Spleen (tissue), 11 donors: Measurements from ENCODE around the gene C12orf76. TPM values are rescaled to one million over a fixed set of nuclear protein-coding genes. Genes with fewer than 3 reads are reported as not detected.
A peak's percentile ranks its signal among the peaks of the same experiment; 100 is the strongest.
"Not testable (repeated sequence)": the region's sequence is repeated elsewhere in the genome, so short reads cannot be mapped to it uniquely, and the experiment has no call there.

Experiments
- DNase-seq: peaks from one replicate; pipeline ENCODE4 v3.0.0-alpha.2; 2020
- H3K27ac ChIP-seq, 8 donors: fragments of 200-600 bp; sonication (generic) in 7 of 8; 1 replicate in 4 of 8; 2 replicates in 4 of 8; pipeline versions ENCODE4 v1.5.0 to v1.8.0; 2016 to 2021; ENCODE audit warnings: inconsistent platforms in 4 of 8, mild to moderate bottlenecking in 4 of 8, moderate library complexity in 1 of 8
- H3K27me3 ChIP-seq, 7 donors: fragments of 200-600 bp; sonication (generic) in 6 of 7; replicated peaks in 1 of 7; 1 replicate in 4 of 7; 2 replicates in 3 of 7; pipeline versions ENCODE4 v1.5.0 to v1.8.0; 2016 to 2021; ENCODE audit warnings: inconsistent platforms in 3 of 7, mild to moderate bottlenecking in 1 of 7
- H3K36me3 ChIP-seq, 6 donors: fragments of 200-600 bp; sonication (generic) in 5 of 6; 1 replicate in 4 of 6; 2 replicates in 2 of 6; pipeline versions ENCODE4 v1.5.0 to v1.8.0; 2016 to 2021; ENCODE audit warnings: inconsistent platforms in 2 of 6
- H3K4me1 ChIP-seq, 6 donors: fragments of 200-600 bp; sonication (generic) in 5 of 6; 1 replicate in 3 of 6; 2 replicates in 3 of 6; pipeline versions ENCODE4 v1.5.0 to v1.8.0; 2016 to 2021; ENCODE audit warnings: inconsistent platforms in 3 of 6
- H3K4me3 ChIP-seq, 8 donors: fragments of 200-600 bp; sonication (generic) in 7 of 8; 1 replicate in 4 of 8; 2 replicates in 4 of 8; pipeline versions ENCODE4 v1.5.0 to v1.8.0; 2016 to 2021; ENCODE audit warnings: inconsistent platforms in 4 of 8, mild to moderate bottlenecking in 4 of 8, moderate library complexity in 2 of 8
- H3K9me3 ChIP-seq, 8 donors: fragments of 200-600 bp; sonication (generic) in 7 of 8; 1 replicate in 4 of 8; 2 replicates in 4 of 8; pipeline versions ENCODE4 v1.5.0 to v1.8.0; 2016 to 2021; ENCODE audit warnings: inconsistent platforms in 4 of 8
- POLR2A ChIP-seq, 3 donors: fragments of 450-650 bp; IDR thresholded peaks; one replicate each; pipeline ENCODE4 v1.5.1; 2017; ENCODE audit warnings: antibody characterized with exemption in 3 of 3, mild to moderate bottlenecking in 1 of 3
- POLR2AphosphoS5 ChIP-seq, 3 donors: sonication (generic); formaldehyde crosslinking; IDR thresholded peaks; one replicate each; pipeline ENCODE4 v1.5.1; 2017; ENCODE audit warnings: antibody characterized with exemption in 3 of 3
- WGBS, 5 donors: extraction: QIAGEN DNeasy Blood & Tissue Kit in 3 of 5; methylation state at CpG; one replicate each; pipeline versions ENCODE4 v1.1.5 to v1.1.7; 2013 to 2018; 5-methylcytosine and 5-hydroxymethylcytosine counted together
- intact Hi-C: fragments of 100-400 bp; cut with DNase I; formaldehyde crosslinking; loops from one replicate; pipeline ENCODE4 v1.15.0; 2023; ENCODE audit warnings: low total_unique reads
- polyA plus RNA-seq, 3 donors: library from polyadenylated mRNA; stranded (reverse); fragments of 200-250 nt; gene quantifications; one replicate each; pipeline ENCODE4 v1.2.1, GENCODE V29; 2013
- total RNA-seq, 7 donors: library from RNA; depleted of rRNA in 3 of 7; stranded (reverse); fragments of >200 nt in 3 of 7; fragmentation: NEBNext Ultra II Directional in 4 of 7; extraction: Animal tissue kit (Norgen Biotek cat#: 25700) in 4 of 7; gene quantifications; one replicate each; pipeline versions ENCODE4 v1.1.0 to v1.2.1, GENCODE V29; 2016 to 2021
- TF ChIP-seq, protein P1 (sequence below), 11 experiments: fragments of 200-600 bp in 7 of 11; fragments of 450-650 bp in 4 of 11; sonication (generic) in 4 of 11; IDR thresholded peaks in 8 of 11; conservative IDR thresholded peaks in 3 of 11; 1 replicate in 7 of 11; 2 replicates in 4 of 11; pipeline versions ENCODE4 v1.4.0 to v1.8.0; 2016 to 2021; ENCODE audit warnings: antibody characterized with exemption in 11 of 11, inconsistent platforms in 4 of 11, mild to moderate bottlenecking in 1 of 11
- donor health status: healthy with polysubstance abuse.
- donor health status: DM: no; HTN: no; CAD: no; lungs with moderate emphysema.
- donor health status: DM: no; HTN: no; CAD: no.
- donor health status: Bipolar disorder and iron deficiency.
- donor health status: healthy.
- donor health status: DM: no; HTN: no; CAD: no.
- donor health status: DM: yes; HTN: yes; CAD: no.

The C12orf76 gene
- total and polyA plus RNA-seq, 10 donors, result 12.9 to 21.5 (median 17.1) TPM

DNA sequence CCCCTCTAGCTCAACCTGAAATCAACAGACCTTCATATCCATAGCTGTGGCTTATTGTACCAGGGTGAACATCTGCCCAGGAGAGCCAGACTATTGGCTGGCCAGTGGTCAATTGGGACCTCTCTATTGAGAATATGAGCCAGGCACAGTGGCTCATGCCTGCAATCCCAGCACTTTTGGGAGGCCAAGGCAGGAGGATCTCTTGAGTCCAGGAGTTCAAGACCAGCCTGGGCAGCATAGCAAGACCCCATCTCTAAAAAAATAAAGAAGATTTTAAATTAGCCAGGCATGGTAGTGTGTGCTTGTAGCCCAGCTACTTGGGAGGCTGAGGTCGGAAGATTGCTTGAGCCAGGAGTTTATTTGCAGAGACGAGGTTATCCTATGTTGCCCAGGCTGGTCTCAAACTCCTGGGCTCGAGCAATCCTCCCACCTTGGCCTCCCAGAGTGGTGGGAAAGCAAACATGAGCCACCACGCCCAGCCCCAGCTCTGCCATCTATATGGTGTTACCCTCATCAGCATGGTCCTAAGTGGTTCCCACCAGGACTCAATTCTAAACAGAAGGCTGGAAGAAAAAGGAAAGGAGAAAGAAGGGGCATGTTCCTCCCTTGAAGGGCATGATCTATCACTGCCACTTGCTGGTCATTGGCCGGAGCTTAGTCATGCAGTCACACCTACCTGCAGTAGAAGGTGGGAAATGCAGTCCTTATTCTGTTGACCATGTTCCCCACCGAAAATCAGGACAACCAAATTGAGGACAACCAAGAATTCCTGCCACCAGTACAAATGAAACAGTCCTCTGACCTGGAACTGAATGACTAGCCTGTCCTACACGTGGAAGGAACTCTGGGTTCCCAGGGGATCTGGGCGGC lies 42.2 kb upstream of the C12orf76 start:
- Histone ChIP-seq H3K4me1 (no peaks in the 10 kb centered on the region), H3K27ac (no peak overlapping the region), H3K9me3 (no peaks in the 10 kb centered on the region), H3K4me3 (no peak overlapping the region), H3K36me3 (no peaks in the 10 kb centered on the region), H3K27me3 (no peaks in the 10 kb centered on the region)
- WGBS, 5 donors, result 78 to 85% (median 82%) methylated on average over 8 of the region's 8 CpGs
- TF ChIP-seq POLR2AphosphoS5 (IDR thresholded peaks at IDR 0.05) (no peak), POLR2A (IDR thresholded peaks at IDR 0.05) (no peak)
- TF ChIP-seq, protein P1, sequence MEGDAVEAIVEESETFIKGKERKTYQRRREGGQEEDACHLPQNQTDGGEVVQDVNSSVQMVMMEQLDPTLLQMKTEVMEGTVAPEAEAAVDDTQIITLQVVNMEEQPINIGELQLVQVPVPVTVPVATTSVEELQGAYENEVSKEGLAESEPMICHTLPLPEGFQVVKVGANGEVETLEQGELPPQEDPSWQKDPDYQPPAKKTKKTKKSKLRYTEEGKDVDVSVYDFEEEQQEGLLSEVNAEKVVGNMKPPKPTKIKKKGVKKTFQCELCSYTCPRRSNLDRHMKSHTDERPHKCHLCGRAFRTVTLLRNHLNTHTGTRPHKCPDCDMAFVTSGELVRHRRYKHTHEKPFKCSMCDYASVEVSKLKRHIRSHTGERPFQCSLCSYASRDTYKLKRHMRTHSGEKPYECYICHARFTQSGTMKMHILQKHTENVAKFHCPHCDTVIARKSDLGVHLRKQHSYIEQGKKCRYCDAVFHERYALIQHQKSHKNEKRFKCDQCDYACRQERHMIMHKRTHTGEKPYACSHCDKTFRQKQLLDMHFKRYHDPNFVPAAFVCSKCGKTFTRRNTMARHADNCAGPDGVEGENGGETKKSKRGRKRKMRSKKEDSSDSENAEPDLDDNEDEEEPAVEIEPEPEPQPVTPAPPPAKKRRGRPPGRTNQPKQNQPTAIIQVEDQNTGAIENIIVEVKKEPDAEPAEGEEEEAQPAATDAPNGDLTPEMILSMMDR (IDR thresholded peaks at IDR 0.05 in 8 of 11, conservative IDR thresholded peaks at IDR 0.05 in 3 of 11), result no peak
- intact Hi-C loops, result loop anchor here (10.0 kb wide), 1 partner anchor 794 kb away; no protein-coding TSS in a partner anchor
- no peak for DNase-seq

DNA sequence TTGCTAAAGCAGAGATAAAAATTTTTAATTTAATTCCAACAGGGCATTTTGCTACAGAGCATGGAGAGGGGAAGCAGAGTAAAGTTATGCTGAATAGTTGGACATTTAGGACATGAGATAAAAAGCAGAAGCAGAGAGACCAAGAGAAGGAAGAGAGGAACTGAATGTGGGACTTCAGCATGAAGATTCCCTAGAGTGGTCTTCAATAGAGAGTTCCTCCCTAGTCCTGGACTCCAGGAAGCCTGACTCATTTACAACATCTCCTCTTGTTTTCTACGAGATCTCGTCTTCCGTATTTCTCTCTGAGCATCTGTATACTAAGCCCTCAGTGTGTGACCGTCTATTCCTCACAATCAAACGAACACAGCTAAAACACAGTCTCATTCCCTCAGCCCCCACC lies 40.6 kb upstream of the C12orf76 start:
- H3K4me1 ChIP-seq, result no peaks in the 10 kb centered on the region
- no peaks in the 10 kb centered on the region for H3K9me3 ChIP-seq
- no peaks in the 10 kb centered on the region for H3K27me3 ChIP-seq
- intact Hi-C loops, result no loop called here
- H3K36me3 ChIP-seq, result no peaks in the 10 kb centered on the region
- DNase-seq, result no peak
- peak overlapping the region in 3 of 8 donors; percentile 10 to 59 (median 36) for H3K27ac ChIP-seq
- 57 to 83% (median 62%) methylated on average over 5 of the region's 5 CpGs for WGBS, 5 donors
- H3K4me3 ChIP-seq, result no peak overlapping the region
- TF ChIP-seq POLR2AphosphoS5 (IDR thresholded peaks at IDR 0.05) (no peak), POLR2A (IDR thresholded peaks at IDR 0.05) (no peak)
- TF ChIP-seq, protein P1 (IDR thresholded peaks at IDR 0.05 in 8 of 11, conservative IDR thresholded peaks at IDR 0.05 in 3 of 11), result no peak

DNA sequence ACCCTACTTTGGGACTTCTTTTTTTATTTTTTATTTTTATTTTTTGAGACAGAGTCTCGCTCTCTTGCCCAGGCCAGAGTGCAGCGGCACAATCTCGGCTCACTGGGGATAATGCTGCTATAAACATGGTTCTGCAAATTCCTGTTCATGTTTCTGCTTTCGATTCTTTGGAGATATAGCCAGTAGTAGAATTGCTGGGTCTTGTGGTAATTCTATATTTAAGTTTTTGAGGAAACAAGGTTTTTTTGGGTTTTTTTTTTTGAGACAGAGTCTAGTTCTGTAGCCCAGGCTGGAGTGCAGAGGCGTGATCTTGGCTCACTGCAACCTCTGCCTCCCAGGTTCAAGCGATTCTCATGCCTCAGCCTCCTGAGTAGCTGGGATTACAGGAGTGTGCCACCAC lies 39.9 kb upstream of the C12orf76 start:
- H3K9me3 ChIP-seq, H3K4me3 ChIP-seq, H3K27me3 ChIP-seq, DNase-seq, H3K4me1 ChIP-seq, H3K36me3 ChIP-seq, intact Hi-C loops: not testable (repeated sequence)
- whole genome bisulfite sequencing, 5 donors, result 33 to 50% (median 42%) methylated on average over 6 of the region's 6 CpGs
- H3K27ac ChIP-seq, result peak overlapping the region in 4 of 8 donors; percentile 10 to 59 (median 41)

DNA sequence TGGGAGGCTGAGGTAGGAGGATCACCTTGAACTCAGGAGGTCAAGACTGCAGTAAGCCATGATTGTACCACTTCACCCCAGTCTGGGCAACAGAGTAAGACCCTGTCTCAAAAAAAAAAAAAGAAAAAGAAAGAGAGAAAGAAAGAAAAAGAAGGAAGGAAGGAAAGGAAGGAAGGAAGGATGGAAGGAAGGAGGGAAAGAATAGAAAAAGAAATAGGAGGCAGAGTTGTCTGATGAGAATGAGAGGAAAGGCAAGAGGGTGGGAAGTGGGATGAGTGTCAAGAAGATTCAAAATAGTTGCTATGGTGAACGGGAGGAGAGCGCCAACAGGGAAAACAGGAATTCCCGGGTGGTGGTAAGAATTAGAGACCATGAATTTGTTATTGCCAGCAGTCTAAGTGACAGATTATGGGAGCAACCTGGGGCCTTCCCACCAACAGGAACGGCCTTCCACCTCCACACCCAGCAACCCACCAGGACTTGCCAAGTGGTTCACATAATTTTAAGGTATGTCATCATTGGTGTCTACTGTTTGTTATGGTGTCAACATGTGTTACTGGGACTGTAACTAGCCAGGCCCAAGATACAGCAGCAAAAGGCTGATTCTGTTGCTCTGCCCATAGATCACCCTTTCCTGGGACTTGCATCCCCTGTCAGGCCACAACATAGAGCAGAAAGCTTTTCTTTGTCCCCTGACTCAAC lies 36.1 kb upstream of the C12orf76 start:
- no peak for DNase-seq
- no peaks in the 10 kb centered on the region for H3K36me3 ChIP-seq
- no peak overlapping the region for H3K27ac ChIP-seq
- intact Hi-C loops, result no loop called here
- no peaks in the 10 kb centered on the region for H3K27me3 ChIP-seq
- 84 to 95% (median 90%) methylated on average over 4 of the region's 4 CpGs for WGBS, 5 donors
- peaks cover under 1 to 12% (median 8%) of the 10 kb centered on the region in 6 donors for H3K4me1 ChIP-seq
- TF ChIP-seq, protein P1 (IDR thresholded peaks at IDR 0.05 in 8 of 11, conservative IDR thresholded peaks at IDR 0.05 in 3 of 11), result no peak
- no peak for TF ChIP-seq POLR2A (IDR thresholded peaks at IDR 0.05)
- TF ChIP-seq POLR2AphosphoS5 (IDR thresholded peaks at IDR 0.05), result no peak
- no peak overlapping the region for H3K4me3 ChIP-seq
- no peaks in the 10 kb centered on the region for H3K9me3 ChIP-seq
